Activated CD4-positive, alpha-beta T cell treated with anti-CD3 and anti-CD28 coated beads, Interleukin-2, Interleukin-6, amounts not matched to agents 100 ng/mL and 50 ng/mL, durations not matched to agents 16 hours and 8 hours (primary cell): ENCODE measurements around the gene SMAD7.
A peak's percentile ranks its signal among the peaks of the same experiment; 100 is the strongest.

Experiments used
- DNase-seq: peaks from one replicate; pipeline ENCODE4 v3.0.0-alpha.2; 2020

Gene SMAD7

DNA sequence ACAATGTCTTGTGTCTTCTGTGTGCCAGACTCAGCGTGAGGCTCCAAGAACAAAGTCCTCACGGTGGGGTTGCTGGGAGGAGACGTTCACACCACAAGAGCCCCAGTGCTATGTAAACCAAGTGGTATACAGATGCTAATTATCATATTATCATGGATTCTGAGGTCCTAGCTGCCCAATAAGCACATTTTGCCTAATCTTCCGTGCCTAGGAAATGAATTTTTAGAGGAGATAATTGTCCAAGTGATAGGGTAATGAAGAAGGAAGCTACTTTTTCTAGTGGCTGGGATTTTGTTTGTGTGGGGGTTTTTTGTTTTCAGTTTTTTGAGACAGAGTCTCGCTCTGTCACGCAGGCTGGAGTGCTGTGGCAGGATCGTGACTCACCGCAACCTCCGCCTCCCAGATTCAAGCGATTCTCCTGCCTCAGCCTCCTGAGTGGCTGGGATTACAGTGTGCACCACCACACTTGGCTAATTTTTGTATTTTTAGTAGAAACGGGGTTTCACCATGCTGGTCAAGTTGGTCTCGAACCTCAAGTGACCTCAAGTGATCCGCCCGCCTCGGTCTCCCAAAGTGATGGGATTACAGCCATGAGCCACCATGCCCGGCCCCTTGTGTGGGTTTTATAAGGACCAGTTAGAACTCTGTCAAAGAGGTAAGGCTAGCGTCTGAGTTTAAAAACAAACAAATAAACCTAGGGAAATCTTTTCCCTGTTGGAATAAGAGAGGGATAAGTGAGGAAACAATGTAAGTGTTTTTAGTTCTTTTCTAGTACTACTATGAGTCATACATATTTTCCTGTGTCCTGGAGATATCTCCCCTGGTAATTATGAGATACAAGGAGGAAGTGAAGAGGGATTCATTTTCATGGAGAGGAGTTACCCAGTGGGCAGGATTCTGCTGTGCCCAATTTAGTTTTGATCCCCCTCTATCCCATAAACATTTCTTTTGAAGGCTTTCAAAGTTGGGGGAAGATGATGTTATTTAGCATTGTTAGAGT lies 9.5 kb upstream of the SMAD7 start:
- DNase-seq = no peak

DNA sequence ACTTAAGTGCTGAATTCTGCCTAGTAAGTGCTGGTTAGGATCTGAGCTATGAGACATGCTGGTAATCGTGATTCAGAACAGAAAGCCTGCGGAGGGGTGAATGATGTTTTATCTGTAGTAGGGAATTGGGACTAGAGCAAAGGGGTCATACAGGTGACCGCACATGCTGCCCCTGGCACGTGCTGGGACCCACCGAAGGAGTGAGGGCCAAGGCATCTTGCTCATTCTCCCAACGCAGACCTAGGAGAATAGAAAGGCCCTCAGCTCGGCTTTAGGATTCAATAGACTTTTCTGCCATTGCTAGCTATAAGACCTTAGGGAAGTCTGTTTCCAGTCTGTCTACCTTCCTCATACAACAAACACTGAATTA lies 8.8 kb upstream of the SMAD7 start:
- DNase-seq = no peak

DNA sequence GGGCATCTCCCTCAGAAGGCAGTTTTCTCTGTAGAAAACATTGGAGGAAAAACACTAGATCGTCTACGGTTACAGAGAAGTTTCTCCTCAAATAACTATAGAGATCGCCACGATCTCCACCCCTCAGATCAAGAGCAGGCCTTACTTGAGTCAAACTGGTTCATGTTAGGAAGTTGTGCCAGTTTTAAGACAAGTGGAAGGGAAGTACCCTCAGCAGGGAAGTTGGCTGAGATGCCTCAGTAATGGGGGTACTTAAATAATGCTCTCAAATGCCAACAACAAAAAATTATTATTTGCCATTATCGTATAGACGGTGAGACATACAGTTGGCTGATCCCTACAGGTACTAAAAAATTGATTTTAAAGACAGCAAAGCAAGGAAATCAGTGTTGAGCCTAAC lies 8.2 kb upstream of the SMAD7 start:
- DNase-seq = no peak

DNA sequence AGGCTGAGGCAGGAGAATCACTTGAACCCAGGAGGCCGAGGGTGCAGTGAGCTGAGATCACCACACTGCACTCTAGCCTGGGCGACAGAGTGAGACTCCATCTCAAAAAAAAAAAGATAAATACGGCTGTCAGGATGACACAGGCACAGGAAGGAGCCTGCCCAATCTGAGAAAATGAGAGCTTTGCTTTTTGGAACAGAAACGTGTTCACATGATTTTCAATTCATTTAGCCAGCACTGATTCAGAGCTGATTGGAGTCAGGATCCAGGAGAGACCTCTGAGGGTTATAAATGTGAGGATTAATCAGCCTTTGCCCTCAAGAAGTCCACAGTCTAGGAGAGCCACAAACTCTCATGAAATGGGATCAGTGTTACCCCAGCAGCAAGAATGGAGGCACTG lies 6.9 kb upstream of the SMAD7 start:
- no peak for DNase-seq

DNA sequence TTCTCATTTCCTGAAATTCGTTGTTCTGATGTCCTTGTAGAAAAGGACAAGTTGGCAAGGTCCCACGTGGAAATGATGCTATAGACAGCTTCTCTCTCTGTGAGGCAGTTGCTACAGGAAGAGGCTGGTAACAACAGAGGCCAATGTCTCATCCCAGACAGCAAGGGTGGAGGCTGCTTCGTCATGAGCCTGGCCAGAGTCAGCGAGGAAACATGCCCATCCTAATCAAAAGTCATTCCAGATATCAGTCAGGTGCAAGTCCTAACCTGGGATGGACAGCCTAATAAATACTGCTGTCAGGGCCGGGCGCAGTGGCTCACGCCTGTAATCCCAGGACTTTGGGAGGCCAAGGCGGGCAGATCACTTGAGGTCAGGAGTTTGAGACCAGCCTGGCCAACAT lies 6.4 kb upstream of the SMAD7 start:
- no peak for DNase-seq

DNA sequence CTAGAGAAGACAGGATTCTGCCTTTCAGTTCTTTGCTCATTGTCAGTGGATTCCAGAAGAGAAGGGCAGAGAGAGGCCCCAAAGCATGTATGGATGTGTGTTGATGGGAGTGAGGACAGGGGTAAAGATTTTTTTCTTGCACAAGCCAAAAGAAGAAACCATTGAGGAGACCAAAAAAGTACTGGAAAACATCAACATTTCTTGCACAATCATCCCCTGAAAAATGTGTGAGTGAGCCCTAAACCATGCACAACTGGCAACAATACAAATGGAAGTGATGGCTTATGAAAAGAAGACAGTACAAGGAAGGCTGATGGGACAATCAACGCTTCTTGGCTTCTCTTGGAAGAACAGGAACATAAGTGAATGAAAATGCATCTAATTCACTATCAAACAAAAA lies 5.6 kb upstream of the SMAD7 start:
- DNase-seq = no peak

DNA sequence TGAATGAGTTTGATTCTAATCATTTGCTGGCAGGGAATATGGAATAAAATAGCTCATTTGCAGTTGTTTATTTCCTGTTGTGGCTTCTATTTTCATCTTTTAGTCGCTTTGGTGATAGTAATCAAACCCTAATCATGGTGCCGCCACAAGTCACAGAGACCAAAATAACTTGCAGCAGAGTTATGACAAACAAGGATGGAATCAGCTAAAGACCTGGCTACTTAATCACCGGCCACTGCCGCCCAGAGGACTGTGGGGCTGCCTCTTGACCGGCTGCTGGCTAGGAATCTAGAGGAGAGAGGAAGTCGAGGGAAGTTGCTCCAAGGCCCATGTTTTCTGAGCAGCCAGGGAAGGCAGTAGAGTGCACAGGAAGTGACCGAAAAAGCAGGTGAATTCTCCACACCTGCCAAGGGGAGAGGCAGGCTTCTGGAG lies 5.1 kb upstream of the SMAD7 start:
- DNase-seq = no peak

DNA sequence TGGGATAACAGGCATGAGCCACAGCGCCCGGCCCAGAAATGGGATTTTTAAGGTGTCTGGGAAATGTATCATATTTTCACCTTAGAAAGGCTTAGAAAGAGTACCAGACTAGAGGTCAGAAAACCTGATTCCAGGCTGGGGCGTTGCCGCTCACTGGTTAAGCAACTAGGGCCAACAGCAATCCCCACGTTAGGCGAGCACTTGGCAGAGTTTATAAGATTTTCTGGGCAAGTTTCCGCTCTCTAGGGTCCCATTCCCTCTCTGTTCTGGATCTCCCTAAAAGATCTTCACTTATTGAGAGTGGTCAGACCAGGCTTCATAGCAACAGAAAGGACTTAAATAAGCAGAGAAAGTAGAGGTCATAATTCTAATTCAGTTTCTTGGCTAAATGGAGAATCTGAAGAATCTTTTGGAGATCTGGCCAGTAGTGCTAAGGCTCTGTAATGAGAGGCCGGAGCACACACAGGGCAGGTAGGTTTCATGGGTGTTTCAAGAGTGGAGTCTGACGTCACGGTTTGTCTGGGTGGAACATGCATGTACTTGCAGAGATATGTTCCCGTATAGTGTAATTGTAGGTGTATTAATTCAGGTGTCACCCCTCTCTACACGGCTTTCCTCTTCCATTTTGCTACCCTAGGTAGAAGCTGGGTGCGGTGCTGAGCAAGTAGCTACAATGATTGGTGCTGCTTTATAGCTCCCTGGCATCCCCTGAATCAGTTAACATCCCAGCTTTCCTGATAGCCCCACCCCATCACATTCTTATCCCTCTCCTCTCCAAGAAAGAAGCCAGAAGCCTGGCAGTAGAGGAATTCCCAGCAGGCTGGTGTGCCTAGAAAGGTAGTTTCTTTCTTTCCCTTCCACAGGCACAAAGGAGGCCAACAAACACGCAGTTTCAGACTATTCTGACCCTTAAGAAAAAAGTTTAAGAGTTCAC lies 4.4 kb upstream of the SMAD7 start:
- no peak for DNase-seq

DNA sequence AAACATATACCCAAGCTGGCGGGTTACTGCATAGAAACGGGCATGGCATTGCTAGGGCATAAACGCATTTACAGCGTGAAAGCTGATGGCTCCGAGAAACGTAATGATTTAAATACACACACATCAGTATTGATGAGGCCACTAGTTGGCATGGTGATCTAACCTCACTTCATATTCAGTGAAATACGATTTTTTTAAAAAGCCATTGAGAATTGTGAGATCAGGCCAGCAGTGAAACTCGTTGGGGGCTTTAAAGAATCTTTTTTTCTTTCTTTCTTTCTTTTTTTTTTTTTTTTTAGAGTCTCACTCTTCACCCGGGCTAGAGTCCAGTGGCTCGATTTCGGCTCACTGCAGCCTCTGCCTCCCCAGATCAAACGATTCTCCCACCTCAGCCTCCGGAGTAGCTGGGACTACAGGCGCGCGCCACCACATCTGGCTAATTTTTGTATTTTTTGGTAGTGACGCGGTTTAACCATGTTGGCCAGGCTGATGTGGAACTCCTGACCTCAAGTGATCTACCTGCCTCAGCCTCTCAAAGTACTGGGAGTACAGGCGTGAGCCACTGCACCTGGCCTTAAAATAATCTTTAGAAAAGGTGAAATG lies 2.4 kb upstream of the SMAD7 start:
- no peak for DNase-seq

DNA sequence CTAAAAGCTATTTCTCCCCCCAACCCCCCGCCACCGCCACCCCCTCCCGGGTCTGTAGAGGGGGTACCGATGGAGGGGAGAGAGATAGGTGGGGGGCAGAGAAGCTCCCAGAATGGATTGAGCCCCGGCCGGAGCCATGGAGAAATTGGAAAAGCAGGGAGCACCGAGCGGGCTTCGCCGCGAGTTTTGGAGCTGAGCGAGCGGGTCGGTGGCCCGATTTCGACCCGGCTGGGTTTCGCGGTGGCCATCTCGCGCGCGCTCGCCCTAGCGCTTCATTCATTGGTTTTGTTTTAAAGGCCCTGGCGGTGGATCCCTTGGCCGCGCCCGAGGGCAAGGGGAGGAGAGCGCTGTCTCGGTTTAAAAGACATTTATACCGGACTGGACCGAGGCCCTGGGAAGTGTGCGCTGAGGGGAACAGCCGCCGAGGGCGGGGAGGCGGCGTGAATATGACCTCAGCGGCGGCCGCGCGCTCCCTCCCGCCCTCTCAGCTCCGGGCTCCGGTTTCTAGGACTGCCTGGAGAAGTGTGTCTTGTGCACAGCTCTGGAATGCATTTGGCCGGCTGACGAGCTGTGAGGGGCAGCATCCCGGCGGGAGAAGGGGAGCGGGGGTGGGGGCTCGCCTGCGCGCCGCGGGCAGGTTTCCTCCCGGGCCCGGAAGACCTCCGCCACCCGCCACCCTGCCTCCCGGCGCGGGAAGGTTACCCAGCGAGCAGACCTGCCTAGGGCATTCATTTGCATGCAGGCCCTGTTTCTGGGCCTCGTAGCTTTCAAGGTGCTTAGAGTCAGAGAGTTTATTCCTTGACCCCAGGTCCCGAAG lies 1.7 kb upstream of the SMAD7 start:
- peak; percentile 51 for DNase-seq

GRCh38 chr18:48951448-48952286 lies 902 bp upstream of the SMAD7 start:
- peak; percentile 85 for DNase-seq

GRCh38 chr18:48949606-48950535 lies 894 bp downstream of the SMAD7 start:
- peak; percentile 43 for DNase-seq

GRCh38 chr18:48949050-48949605 lies 1.6 kb downstream of the SMAD7 start:
- DNase-seq = peak; percentile 34

GRCh38 chr18:48948112-48949049 lies 2.4 kb downstream of the SMAD7 start:
- DNase-seq = peak; percentile 45

DNA sequence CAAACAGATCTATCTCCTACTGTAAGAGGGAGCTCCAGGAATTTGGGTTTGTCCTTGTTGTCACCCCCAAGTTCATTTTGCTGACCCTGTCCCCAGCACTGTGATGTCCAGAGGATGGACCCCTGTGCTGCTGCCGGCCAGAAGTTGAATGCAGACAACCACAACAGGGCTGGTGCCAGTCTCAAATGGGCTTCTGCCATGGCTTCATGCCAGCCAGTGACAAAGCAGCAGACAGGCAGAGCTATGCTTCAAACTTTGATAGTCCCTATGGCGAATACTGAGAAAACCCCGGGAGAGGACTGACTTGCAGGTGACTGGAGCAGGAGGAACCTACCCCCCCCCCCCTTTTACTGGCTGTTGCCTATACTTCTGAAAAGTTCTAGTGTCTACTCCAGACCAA lies 3.2 kb downstream of the SMAD7 start:
- DNase-seq = no peak

- no peak for DNase-seq
Observed at GRCh38 chr18:48947092-48947491, 3.7 kb downstream of the SMAD7 start.

DNA sequence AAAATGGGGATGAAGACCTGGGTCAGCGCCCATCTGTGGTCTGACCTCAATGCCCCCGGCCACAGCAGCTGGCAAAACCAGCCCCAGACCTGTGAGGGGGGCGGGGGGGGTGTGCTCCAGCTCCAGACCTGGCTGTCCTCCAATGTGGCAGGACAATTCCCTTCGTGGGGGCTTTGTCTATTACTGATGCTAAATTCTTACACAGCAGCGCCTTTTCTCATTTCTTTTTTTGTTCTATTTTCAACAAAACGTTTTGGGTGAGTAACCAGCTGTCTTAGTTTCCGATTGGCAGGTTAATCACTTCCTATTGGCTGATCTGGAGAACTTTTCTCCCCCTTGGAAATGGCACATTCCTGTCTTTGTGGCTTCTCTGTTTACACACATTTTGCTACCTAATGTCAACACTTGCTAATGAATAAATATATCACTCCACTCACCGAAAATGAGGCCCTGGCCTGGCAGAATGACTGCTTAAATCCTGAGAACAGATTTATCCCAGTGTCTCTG lies 4.4 kb downstream of the SMAD7 start:
- DNase-seq = no peak

- no peak for DNase-seq
Observed at GRCh38 chr18:48945953-48946217, 4.9 kb downstream of the SMAD7 start.

GRCh38 chr18:48944634-48945033 lies 6.1 kb downstream of the SMAD7 start:
- no peak for DNase-seq
